Stimulated activated CD4-positive, alpha-beta T cell treated with anti-CD3 and anti-CD28 coated beads, Interleukin-12 subunit alpha, Interleukin-12 subunit beta, amount 100 ng/mL, for 4 hours (primary cell): Measurements from ENCODE around the gene FAM72A.

Experiments used
- DNase-seq: peaks from one replicate; pipeline ENCODE4 v3.0.0-alpha.2; 2020

Gene FAM72A

GRCh38 chr1:206145771-206146290, 56.8 kb downstream of the FAM72A start:
- no peak for DNase-seq

GRCh38 chr1:206144605-206145004, 58.0 kb downstream of the FAM72A start:
- no peak for DNase-seq

DNA sequence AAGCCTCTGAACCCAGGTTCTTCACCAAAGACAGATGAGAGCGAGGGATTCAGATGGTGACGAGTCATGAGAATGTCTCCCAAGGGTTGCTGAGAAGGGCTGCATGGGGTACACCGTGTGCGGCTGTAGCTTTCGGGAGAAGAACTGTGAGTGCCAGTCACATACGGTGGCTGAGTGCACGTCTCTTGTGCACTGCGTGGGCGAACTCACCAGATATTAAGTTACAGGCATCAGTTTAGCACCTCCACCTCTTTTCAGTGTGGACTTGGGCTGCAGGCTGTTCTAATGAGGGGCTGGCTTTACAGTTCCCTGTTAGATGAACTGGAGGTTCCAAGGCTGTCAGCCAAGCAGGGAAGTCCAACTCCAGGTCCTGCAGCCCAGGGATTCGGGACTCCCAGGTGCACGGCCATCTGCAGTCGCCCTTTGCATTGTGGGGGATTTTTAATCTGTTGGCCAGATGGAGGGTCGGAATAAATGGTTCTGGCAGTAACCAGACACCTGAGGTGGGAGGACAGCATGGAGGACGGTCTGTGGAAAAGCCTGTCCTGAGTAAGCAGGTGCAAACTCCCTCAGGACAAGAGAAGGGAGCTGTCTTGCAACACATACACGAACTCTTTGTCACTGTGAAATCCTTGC, 59.0 kb downstream of the FAM72A start:
- no peak for DNase-seq

DNA sequence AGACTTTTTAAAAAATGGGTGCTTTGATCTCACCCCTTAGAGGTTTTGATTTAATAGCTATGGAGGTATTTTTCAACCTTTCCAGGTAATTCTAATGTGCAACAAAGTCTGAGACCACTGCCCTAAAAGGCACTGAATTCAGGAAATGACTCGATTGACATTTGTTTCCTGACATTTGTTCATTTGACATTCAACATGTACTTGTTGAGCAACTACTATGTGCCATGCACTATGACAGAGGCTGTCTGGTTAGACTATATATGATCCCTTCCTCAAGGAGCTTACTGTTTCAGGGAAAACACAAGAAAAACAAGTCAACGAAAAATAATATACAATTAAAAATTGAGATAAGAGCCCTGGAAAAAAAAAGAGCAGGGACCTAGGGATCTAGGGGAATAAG, 59.9 kb downstream of the FAM72A start:
- no peak for DNase-seq

GRCh38 chr1:206142011-206142410, 60.6 kb downstream of the FAM72A start:
- DNase-seq = no peak

DNA sequence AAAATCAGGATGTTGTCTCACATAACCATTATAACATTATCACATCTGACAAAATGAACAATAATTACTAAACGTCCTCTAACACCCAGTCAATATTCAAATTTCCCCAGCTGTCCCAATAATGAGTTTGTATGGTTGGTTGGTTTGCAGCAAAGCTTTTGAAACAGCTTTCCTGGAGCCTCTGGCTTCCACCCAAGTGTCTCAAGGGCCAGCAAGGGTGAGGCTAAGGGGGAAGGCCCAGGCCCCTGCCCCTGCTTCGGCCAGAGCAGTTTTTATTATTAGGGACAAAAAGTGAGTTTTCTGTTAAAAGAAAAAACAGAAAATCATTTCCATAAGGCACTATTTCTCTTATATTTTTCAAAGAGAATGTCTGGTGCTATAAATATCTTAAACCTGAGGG, 66.4 kb downstream of the FAM72A start:
- no peak for DNase-seq
